HG03469 (cell line): ENCODE results near the gene RPL7L1.
A peak's percentile ranks its signal among the peaks of the same experiment; 100 is the strongest.
"Not testable (repeated sequence)": the region's sequence is repeated elsewhere in the genome, so short reads cannot be mapped to it uniquely, and the experiment has no call there.

ENCODE experiments used
- ATAC-seq: cut with Tn5 transposase; IDR thresholded peaks from one replicate; pipeline ENCODE4 v1.9.1; 2021; ENCODE audit warnings: mild to moderate bottlenecking, moderate library complexity, moderate number of reproducible peaks; ENCODE audit not compliant: unreplicated experiment

Gene RPL7L1

DNA sequence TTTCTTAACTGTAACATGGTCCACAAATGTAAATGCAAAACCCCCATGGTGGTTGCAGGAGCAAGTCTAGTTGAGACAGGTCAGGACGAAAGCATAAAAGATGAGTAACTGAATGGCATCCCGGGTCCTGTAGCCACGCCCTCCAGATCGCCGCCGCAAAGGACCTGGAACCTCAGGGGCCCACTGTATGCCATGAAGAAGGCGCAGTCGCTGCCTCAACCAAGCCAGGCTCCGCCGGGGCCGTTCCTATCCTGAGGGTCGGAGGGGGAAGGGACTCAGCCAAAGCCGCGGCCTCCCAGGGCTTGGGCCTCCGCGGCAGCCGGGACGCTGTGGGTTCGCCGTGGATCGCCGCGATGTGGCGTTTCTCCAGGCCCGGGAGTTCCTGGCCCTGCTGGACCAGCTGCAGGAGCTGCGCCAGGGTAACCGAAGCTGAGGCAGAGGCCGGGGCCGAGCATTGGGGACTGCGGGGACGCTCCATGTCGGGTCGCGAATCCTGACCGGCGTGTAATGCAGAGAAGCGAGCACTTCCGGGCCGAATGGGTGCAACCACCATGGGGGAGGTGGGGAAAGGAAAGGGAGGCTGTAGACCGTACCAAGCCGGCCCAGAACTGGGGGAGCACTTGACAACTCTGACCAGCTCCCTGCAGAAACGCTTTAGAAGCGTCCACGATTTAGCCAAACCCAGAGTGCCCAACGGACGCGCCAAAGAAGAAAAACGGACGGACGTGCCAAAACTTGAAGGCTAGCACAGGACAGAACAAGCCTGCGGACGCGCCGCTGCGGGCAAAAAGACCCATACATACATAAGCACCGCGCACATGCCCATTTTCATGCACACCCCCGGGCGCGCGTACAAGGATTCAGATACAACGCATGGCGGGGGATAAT is 11.1 kb downstream of the RPL7L1 start:
- ATAC-seq, result peak; percentile 66

DNA sequence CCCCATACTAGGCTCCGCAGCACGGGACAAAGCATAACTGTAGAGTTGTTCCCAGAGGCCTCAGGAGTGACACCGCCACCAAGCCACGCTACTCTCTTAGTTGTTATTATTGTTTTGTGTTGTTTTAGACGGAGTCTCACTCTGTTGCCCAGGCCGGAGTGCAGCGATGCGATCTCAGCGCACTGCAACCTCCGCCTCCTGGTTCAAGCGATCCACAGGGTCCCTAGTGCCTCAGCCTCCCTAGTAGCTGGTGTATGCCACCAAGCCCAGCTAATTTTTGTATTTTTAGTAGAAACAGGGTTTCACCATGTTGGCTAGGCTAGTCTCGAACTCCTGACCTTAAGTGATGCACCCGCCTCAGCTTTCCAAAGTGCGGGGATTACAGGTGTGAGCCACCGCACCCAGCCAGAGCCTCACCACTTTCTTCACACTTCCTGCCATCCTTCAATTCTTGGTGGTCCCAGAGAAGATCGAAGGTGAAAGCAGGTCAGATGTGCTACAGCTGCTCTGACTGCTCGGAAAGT is 11.8 kb downstream of the RPL7L1 start:
- no peak for ATAC-seq

DNA sequence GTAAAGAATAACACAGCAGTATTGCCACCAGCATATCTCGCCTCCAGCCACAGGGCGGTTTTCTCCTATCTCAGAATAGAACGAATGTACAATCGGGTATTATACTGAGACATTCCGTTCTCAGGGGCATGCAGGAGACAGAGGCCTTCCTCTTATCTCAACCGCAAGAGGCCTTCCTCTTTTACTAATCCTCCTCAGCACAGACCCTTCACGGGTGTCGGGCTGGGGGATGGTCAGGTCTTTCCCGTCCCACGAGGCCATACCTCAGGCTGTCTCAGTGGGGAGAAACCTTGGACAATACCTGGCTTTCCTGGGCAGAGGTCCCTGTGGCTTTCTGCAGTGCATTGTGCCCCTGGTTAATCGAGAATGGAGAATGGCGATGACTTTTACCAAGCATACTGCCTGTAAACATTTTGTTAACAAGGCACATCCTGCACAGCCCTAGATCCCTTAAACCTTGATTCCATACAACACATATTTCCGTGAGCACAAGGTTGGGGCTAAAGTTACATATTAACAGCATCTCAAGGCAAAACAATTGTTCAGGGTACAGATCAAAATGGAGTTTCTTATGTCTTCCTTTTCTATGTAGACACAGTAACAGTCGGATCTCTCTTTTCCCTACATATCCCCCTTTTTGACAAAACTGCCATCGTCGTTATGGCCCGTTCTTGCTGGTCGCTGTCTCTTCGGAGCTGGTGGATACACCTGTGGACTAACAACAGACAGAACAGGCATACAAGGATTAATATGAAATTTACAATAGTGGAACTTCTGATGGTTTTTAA is 14.8 kb downstream of the RPL7L1 start:
- ATAC-seq, result not testable (repeated sequence)

DNA sequence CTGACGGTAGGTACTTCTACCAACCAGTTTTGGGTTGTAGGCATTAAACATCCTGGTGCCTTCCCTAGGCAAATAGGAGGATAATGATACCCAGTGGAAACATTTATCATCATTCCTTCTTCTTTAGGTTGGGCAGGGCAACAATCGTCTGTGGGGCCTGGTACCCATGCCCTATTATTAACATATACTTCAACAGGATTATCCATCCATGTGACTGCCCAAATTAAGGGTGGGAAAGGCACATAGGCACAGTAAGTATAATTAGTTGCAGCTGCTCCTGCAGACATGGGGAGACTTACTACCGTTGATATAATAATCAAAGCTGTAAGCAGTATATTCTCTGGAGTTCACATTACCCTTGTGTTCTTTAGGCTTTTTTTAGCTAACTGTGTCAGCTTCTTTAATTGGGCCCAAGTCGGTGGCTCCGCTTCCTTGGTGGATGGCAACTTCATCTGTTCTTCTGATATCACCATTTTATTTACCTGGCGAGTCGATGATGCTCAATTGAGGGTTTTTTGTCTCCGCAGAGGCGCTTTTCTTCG is 16.8 kb downstream of the RPL7L1 start:
- ATAC-seq, result no peak

DNA sequence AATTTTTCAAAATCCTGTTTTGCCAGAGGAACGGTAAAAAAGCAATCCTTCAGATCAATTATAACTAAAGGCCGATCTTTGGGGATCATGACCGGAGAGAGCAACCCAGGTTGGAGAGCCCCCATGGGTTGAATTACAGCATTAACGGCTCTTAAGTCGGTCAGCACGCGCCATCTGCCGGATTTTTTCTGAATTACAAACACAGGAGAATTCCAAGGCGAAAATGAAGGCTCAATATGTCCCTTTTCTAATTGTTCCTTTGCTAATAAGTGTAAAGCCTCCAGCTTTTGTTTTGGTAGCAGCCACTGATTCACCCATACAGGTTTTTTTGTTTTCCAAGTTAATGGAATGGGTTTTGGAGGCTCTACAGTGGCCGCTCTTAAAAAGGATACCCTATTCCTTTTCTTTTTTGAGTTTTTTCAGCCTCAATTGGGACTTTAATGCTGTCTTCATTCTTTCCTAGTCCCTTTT is 19.5 kb downstream of the RPL7L1 start:
- no peak for ATAC-seq

DNA sequence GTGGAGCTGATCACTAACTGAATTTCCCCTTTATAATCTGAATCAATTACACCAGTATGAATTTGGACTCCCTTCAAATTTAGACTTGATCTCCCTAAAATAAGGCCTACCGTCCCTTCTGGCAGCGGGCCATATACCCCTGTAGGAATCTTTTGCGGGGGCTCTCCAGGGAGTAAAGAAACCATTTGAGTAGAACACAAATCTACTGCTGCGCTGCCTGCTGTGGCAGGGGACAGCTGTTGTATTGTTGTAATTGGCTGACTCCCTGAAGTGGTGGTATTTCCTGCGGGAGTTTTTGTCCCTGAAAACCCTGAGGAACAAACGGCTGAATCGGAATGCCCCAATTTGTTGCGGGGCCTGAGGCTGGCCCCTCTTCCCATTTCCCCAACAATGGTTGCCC is 20.5 kb downstream of the RPL7L1 start:
- no peak for ATAC-seq

DNA sequence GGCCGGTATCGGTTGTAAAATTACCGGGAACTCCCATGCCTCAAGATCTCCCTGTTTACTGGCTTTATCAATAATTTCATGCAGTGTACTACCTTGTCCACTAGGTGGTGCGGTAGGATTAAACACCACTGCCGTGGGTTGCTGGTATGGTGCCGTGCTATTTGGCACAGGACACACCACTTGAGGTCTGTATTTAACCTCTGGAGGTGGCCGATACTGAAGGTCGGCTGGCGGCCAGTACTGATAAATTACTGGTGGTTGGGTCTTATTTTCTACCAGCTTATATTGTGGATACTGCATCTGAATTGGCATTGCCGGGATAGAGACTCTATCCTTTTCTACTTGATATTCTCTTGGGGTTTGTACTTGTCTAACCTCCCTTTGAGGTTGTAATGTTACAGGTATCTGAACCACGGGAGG is 22.1 kb downstream of the RPL7L1 start:
- no peak for ATAC-seq

DNA sequence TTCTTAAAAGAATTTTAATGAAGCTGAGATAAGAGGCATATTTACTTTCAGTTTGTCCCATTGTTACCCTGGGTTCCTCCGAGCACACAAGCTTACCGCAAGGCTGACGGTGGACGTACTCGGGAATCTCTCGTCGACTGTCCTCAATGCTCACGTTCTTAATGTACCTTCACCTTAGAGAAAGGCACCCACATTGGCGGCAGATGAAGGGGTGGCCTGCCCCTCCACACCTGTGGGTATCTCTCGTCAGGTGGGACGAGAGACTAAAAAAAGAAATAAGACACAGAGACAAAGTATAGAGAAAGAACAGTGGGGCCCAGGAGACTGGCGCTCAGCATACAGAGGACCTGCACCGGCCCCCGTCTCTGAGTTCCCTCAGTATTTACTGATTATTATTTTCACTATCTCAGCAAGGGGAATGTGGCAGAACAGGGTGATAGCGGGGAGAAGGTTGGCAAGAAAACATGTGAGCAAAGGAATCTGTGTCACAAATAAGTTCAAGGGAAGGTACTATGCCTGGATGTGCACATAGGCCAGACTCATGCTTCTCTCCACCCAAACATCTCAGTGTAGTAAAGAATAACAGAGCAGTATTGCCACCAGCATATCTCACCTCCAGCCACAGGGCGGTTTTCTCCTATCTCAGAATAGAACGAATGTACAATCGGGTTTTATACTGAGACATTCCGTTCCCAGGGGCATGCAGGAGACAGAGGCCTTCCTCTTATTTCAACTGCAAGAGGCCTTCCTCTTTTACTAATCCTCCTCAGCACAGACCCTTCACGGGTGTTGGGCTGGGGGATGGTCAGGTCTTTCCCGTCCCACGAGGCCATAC is 23.2 kb downstream of the RPL7L1 start:
- not testable (repeated sequence) for ATAC-seq

DNA sequence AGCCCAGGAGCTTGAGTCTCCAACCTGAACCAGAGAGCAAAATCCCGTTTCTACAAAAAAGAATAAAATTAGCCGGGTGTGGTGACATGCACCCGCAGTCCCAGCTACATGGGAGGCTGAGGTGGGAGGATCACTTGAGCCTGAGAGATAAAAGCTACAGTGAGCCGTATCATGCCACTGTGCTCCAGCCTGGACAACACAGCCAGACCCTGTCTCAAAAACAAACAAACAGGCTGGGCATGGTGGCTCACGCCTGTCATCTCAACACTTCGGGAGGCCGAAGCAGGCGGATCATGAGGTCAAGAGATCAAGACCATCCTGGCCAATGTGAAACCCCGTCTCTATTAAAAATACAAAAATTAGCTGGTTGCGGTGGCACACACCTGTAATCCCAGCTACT is 25.1 kb downstream of the RPL7L1 start:
- no peak for ATAC-seq

DNA sequence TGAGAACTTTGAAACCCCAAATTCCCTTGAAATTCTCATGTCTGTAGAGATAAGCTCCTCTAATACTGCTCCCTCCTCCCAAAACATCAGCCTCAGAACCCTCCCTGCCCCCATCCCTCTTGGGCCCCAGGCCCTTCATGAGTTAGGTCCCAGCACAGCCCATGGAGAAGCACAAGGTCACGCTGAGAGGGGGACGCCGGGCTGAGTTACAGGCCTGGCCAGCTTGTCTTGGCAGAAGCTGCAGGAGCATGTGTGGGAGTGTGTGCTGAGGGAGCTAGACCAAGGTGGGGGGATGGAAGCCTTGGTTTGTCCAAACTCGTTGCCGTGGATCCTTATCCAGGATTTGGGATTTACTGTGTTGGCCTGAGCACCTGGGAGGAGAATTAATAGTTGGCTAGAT is 27.9 kb downstream of the RPL7L1 start:
- ATAC-seq, result no peak

DNA sequence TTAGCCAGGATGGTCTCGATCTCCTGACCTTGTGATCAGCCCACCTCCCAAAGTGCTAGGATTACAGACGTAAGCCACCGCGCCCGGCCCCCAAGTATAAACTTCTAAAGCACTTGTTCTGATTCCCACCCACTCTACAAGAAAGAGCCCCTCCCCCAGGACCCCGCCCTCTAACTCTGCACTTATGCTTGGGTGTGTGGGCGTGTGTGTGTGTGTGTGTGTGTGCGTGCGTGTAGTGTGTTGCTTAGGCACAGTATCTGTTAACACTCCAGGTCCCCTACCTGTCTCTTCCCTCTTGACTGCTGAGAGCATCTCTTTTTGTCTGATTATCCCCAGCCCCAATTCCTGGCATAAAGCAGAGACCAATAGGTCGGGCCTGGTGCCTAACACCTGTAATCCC is 30.4 kb downstream of the RPL7L1 start:
- ATAC-seq, result no peak

DNA sequence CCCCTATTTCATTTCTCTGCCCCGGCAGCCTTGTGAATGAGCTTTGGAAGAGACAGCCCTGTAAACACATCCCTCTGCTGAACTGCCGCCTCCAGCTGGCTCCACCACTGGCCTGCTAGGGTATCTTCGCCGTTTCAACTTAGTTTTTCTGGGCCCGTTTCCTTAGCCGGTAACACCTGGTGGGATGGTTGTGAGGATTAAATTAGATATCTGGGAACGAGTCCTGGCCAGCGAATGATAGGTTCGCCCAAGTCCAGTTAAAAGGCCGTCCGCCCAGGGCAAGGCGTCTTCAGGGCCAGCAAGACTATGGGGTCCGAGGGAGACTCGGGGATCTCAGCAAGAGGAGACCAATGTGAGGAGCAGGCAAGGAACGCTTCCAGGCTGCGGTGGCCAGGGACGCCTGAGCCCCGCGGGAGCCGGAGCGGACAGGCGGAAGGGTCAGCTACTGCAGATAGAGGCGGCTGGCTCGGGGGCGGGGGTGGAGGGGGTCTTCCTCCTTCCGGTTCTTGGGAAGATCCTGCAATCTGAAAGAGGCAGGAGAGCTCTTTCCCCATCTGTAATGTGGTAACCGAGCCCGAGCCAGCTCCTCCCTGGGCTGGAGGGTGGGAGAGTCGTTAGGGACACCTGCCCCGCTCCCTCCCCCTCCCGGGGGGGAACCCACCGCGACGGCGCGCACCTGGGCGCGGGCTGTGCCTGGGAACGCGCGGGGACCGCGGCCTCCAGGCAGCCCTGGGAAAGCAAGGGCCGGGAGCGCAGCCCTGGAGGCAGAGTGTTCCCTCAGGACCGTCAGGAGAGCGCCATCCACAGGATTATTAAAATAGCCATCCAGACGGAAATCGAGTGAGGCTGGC is 32.0 kb downstream of the RPL7L1 start:
- no peak for ATAC-seq

DNA sequence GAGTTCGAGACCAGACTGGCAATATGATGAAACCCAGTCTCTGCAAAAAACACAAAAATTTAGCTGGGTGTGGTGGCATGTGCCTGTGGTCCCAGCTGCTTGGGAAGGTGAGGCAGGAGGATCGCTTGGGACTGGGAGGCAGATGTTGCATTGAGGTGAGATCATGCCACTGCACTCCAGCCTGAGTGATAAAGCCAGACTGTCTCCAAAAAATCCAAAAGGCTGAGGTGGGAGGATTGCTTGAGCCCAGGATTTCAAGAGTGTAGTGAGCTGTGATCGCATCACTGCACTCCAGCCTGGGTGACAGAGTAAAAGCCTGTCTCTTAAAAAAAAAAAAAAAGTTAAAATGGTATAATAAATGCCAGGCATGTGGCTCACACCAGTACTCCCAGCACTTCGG is 35.1 kb downstream of the RPL7L1 start:
- ATAC-seq, result no peak

DNA sequence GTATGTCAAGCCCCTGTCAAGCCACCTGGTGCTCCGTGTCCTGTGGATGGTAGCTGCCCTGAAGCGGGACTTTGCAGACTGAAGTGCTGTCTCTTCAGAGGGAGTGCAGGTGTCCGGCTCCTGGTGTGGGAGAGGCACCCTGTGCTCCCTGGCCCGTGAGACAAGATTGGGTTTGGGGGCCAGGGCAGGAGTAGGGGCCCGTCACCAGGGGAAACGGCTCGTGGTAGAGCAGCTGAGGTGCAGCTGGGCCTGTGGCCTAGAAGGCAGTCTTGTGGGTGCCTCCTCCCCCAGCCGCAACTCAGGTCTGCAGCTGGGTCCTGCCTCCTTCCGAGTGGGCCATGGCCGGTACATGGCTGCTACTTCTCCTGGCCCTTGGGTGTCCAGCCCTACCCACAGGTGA is 36.3 kb downstream of the RPL7L1 start, which contains the start of gene PTCRA:
TSS of gene PTCRA (plus strand) at position 322 of the 400 bp plus-strand sequence. CDS start at position 339, 17 bp downstream.
- ATAC-seq, result no peak

DNA sequence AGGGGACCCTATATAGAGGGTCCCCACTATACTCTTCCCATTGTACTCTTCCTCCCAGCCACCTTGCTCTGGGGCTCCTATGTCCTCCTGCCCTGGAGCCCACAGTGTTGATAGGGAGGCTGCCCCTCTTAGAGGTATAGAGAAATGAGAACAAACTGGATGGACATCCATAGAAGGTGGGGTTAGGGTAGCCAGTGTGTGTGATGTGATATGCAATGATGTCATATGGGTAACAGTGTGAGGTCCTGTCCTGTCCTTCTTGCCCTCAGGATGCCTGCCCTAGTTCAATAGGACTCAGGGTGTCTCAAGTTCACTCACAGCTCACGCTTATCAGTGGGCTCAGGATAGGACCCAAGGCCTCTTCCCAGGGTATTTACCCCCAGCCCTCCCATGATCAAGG is 36.9 kb downstream of the RPL7L1 start:
- no peak for ATAC-seq

DNA sequence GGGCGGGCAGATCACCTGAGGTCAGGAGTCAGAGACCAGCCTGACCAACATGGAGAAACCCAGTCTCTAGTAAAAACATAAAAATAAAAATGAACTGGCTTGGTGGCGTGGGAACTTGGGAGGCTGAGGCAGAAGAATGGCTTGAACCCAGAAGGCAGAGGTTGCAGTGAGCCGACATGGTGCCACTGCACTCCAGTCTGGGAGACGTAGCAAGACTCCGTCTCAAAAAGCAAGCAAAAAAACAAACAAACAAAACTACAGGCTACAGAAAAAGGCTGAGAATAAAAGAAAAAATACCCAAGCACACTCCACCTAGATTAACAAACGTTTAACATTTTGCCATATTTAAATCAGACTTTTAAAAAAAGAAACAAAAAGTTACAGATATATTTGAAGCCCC is 42.4 kb downstream of the RPL7L1 start:
- no peak for ATAC-seq

DNA sequence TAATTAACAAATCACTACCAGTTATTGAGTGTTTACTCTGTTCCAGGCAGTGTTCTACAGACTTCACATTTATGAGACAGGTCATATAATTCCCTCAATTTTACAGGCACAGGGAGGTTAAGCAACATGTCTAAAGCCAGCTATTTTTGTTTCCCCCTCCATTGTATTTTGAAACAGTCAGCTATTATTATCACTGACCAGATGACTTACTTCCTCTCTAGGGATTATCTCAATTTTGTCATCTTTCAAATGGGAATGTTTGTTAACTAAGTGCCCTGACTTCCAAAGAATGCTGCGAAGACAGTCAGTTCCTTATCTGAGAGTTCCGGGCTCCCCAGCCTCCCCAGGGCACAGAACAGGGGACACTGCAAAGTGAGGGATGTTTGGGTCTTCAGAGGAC is 44.2 kb downstream of the RPL7L1 start:
- ATAC-seq, result no peak

DNA sequence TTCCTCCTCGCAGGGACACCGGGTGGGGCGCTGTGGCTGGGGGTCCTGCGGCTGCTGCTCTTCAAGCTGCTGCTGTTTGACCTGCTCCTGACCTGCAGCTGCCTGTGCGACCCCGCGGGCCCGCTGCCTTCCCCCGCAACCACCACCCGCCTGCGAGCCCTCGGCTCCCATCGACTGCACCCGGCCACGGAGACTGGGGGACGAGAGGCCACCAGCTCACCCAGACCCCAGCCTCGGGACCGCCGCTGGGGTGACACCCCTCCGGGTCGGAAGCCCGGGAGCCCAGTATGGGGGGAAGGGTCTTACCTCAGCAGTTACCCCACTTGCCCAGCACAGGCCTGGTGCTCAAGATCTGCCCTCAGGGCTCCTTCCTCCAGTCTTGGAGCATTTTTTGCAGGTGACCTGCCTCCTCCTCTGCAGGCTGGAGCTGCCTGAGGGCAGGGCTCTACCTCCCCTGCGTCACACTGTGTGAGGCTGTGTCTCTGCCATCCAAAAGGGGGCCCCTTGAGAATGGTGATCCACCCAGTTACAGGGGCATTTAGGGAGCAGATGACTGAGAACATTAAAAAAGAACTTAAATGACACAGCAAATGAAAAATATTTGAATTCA is 45.9 kb downstream of the RPL7L1 start:
- no peak for ATAC-seq
